Retina (tissue), 1 donor: Measurements from ENCODE around the gene SVOP.
"Not testable (repeated sequence)": the region's sequence is repeated elsewhere in the genome, so short reads cannot be mapped to it uniquely, and the experiment has no call there.

Experiments used
- DNase-seq: peaks from one replicate; pipeline ENCODE4 v3.0.0-alpha.2; 2016

The SVOP gene

DNA sequence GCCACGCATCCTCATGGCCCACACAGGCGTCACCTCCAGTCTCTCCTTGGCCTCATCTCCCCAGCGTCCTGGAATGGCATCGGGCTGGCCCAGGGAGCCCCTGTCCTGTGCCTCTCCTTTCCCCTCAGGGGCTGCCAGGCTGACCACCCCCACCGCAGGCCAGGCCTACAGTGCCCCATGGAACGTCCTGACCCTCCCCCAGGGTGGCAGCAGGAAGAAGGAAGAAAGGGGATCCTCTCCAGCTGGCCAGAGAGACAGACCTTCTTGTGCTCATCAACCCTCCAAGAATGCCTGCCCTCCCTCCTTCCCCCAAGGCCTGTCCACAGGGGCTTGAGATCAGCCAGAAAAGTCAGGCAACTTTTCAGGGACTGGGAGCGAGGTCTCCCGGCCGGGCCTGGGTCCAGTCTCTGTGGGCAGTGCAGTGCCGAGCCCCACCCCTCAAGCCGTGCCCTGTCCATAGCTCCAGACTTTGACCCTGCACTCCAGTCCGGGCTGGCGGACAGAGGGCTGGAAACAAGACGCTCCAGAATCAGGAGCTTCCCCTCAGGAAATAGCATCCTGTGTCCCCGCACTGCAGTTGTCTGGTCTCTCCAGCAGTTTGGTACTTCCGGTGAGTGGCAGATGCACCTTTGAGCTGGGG lies 141.1 kb downstream of the SVOP start, which contains the start of gene DAO:
Gene DAO (plus strand): TSS at position 478 of the 640 bp plus-strand sequence. CDS start 4,915 bp downstream, outside the sequence.
- DNase-seq = no peak

DNA sequence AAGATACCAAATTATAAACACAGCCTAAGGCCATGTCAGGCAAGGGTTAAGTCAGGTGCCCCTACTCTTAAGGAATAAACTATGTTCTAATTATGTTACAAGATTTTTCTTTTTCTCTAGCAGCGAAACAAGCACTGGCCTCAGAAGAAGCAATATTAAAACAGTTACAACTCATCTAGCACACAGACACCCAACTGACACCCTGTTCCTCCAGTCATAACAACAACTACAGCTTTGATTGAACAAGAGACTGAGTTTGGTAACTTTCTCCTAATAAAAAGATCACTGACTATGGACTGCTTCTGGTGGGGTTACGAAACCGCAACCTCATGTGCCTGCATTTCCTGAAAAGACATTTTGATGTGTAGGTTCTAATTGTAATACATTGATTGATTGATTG lies 144.3 kb downstream of the SVOP start:
- DNase-seq = no peak

DNA sequence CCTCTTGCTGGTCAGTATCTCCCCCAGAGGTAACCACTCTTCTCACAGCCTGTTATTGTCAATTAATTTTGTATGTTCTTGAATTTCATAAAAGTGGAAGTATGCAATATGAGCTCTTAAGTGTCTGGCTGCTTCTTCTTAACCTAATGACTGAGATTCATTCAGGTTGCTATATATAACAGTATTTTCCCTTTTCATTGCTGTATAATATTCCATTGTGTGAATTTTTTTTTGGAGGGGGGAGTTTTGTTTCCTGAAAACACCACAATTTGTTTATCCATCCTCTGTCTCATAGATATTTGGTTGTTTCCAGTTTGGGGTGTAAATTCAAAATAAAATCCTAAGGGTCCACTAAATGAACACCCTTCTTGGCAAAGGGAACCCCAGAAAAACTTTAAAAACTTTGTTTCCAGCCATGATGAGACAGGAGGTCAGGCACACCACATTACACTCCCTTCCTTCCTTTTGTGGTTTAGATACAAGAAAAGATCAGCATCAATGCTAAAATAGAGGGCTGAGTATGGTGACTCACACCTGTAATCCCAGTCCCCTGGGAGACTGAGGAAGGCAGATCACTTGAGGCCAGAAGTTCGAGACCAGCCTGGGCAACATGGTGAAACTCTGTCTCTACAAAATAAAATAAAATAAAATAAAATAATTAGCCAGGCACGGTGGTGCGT lies 145.0 kb downstream of the SVOP start:
- no peak for DNase-seq

DNA sequence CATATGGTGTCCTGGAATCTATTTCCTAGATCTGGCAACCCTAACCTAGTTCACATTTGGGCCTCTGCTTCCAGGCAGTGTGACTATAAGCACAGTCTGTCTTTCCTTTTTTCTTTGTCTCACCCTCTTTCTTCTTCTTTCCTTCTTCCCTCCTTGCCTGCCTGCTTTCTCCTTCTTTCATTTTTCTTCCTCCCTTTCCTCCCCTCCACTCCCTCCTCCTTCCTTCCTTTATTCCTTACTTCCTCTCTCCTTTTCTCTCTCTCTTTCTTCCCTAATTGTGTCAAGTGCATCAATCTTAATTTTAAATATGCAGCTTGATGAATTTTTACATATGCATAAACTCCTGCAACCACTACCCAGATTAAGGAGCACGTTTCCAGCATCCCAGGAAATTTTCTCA lies 145.6 kb downstream of the SVOP start:
- DNase-seq = no peak

DNA sequence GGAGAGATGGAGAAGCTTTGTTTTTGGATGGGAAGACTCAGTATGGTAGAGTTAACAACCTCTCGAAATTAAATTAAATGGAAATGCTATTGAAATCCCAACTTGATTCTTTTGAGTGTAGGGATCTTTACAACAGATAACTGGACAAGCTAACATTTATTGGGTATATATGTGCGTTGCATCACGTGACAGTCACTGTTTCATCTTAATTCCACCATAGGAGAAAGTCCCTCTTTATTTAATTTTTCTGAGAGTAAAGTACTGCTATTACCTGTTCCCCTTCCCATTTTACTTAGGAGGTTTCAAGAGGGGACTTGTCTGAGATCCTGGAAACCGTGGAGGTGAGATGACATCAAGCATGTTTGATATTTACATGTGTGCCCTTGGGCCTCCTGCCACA lies 152.1 kb downstream of the SVOP start:
- DNase-seq = no peak

DNA sequence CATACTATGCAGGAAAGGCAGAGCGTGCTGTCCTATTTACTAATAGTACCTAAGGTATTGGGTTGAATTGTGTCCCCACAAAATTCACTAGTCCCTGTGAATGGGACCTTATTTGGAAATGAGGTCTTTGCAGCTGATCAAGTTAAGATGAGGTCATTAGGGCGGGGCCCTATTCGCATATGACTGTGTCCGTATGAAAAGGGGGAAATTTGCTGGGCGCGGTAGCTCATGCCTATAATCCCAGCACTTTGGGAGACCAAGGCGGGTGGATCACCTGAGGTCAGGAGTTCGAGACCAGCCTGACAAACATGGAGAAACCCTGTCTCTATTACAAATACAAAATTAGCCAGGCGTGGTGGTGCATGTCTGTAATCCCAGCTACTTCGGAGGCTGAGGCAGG lies 154.8 kb downstream of the SVOP start:
- DNase-seq = not testable (repeated sequence)

DNA sequence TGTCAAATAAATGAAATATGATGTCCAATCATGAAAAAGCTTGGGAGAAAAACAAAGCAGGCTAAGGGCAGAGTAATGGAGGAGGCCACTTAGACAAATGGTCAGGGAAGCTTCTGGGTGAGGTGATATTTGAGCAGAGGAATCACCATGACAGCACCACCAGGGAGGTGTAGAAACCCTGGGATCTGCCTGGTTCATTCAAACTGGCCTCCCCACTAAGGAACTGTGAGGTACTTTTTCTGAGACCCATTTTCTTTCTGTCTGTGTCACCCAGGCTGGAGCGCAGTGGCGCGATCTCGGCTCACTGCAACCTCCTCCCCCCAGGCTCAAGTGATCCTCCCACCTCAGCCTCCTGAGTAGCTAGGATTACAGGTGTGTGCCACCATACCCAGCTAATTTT lies 155.7 kb downstream of the SVOP start:
- DNase-seq = no peak

DNA sequence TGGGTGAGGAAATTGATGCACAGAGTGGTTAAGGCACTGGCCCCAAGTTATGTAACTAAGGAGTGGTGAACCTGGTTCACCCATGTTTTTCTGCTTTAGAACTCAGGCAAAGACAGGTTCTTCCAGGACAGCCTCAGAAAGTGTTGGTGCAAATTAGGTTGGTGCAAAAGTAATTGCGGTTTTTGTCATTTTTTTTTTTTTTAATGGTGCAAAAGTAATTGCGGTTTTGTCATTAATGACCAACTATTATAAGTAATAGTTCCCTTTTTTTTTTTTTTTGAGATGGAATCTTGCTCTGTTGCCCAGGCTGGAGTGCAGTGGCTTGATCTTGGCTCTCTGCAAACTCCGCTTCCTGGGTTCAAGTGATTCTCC lies 158.3 kb downstream of the SVOP start:
- DNase-seq = no peak

DNA sequence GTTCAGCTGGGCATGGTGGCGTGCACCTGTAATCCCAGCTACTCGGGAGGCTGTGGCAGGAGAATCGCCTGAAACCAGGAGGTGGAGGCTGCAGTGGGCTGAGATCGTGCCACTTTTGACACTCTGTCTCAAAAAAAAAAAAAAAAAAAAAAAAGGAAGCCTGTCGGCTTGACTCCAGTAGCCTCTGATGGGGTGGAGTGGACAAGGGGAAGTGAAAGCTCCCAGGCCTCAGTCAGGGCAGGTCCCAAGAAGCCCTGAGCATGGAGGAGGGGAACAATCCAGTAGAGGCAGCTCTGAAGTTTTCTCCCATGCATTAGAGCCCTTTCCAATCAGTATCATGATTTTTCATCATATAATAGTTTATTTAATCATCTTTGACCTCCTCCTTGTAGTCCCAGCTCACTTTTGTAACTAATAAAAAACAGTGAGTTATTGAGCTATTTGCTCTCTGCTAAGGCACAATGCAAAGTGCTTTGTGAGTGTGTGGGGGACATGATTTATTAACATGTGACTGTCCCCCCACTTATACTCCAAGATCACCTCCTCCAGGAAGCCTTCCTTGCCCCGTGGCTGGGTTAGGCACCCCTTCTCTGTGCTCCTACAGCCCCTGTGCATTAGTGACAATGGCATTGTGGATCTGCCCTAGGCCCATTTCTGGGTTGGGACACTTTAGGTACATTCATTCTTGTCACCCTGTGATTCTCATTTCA lies 158.8 kb downstream of the SVOP start:
- DNase-seq = no peak

DNA sequence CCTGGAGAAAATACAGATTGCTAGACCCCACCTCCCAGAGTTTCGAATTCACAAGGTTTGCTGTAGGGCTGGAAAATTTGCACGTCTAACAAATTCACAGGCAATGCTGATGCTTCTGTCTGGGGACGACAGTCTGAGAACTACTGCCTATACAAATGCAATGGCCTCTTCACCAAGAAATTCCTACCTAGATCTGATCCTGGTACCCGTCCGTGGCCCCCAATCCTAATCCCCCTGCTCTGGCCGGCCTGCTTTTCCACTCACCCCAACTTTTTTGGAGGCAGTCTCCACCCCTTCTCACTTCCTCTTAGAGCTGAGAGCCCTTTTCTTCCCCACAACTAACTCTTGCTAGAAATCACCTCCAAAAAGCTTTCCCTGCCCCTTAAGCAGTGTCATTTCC lies 160.4 kb downstream of the SVOP start:
- no peak for DNase-seq

DNA sequence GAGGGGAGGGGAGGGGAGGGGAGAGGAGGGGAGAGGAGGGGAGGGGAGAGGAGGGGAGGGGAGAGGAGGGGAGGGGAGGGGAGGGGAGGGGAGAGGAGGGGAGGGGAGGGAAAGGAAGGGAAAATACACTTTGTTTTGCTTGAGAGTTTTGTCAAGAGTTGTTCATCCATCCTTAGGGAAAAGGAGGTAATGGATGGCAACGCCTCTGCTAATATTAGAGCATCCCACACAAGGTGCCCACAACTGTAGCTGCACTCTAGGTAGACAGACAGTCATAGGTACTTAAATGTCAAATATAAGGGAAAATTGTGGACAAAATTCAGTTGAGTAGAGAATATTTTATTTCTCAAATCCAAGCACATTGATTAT lies 161.0 kb downstream of the SVOP start:
- DNase-seq = no peak

DNA sequence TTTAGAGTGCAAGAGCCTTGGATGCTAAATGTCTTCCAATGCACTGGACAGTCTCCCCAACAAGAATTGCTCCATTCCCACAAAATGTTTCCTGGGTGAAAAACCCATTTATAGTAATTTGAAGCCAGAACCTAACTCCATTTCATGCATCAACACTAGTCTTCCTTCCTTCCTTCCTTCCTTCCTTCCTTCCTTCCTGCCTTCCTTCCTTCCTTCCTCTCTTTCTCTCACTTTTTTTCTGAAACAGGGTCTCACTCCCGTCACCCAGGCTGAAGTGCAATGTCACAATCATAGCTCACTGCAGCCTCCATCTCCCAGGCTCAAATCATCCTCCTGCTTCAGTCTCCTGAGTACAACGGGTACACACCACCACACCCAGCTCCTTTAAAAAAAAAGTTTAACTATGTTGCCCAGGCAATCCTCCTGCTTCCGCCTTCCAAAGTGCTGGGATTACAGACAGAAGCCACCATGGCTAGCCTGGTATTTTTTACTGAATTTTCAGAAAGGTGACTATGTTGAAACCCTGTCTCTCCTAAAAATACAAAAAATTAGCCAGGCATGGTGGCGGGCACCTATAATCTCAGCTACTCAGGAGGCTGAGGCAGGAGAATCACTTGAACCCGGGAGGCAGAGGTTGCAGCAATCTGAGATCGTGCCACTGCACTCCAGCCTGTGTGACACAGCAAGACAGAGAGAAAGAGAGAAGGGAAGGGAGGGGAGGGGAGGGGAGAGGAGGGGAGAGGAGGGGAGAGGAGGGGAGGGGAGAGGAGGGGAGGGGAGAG lies 161.5 kb downstream of the SVOP start:
- DNase-seq = not testable (repeated sequence)

DNA sequence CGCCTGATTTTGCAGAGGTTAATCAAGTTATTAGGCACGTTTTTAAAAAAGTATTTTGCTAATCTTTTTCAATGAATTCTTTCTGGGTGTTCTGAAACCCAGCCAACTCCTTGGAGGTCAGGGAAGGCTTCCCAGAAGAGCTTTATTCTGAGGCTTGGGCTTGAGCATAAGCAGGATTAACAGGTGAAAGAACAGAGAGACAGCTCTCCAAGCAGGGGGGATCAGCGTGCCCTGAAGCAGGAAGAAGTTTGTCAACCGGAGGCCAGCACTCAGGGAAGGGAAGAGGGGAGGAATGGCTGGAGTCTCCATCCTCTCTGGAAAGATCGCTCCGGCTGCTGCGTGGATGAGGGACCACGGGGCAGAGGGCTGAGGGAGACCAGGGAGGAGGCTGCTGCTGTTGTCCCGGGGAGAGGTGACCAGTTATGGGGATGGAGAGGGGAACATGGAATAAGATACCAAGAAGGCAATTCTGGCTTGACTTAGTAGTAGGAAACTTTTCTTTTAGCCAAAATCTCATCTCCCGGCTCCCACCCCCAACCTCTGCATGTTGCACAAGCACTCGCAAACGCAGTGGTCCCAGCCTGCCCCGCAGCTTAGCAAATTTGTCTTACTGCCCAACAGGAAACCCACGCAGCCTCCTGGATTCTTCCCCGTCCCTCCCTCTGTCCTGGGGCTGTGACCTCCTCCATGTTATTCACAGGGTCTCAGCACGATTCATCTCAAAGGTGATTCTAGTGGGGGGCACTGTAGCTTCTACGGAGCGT lies 162.4 kb downstream of the SVOP start:
- peak; percentile 51 for DNase-seq
